Ascending aorta (tissue), 2 donors: ENCODE measurements around the gene ELOVL2. TPM values are rescaled to one million over a fixed set of nuclear protein-coding genes. Genes with fewer than 3 reads are reported as not detected.

ENCODE experiments used
- DNase-seq, 2 donors: peaks; one replicate each; pipeline ENCODE4 v3.0.0-alpha.2; 2019; ENCODE audit warnings: low spot score in 2 of 2
- H3K27ac ChIP-seq, 2 donors: fragments of 200-600 bp; sonication (generic); one replicate each; pipeline ENCODE4 v1.5.1; 2016 to 2017; ENCODE audit warnings: mild to moderate bottlenecking in 1 of 2
- H3K27me3 ChIP-seq: fragments of 200-600 bp; sonication (generic); one replicate; pipeline ENCODE4 v1.5.1; 2017
- H3K36me3 ChIP-seq, 2 donors: fragments of 200-600 bp; sonication (generic); one replicate each; pipeline ENCODE4 v1.5.1; 2016
- H3K4me1 ChIP-seq, 2 donors: fragments of 200-600 bp; sonication (generic); one replicate each; pipeline ENCODE4 v1.5.1; 2016 to 2017; ENCODE audit warnings: mild to moderate bottlenecking in 1 of 2
- H3K4me3 ChIP-seq, 2 donors: fragments of 200-600 bp; sonication (generic); one replicate each; pipeline ENCODE4 v1.5.1; 2016 to 2017; ENCODE audit warnings: mild to moderate bottlenecking in 1 of 2
- H3K9me3 ChIP-seq, 2 donors: fragments of 200-600 bp; sonication (generic); one replicate each; pipeline ENCODE4 v1.5.1; 2016
- intact Hi-C: fragments of 100-400 bp; cut with DNase I; formaldehyde crosslinking; loops from one replicate; pipeline ENCODE4 v1.15.1; 2023
- total RNA-seq: library from RNA; depleted of rRNA; stranded (reverse); fragments of >200 nt; gene quantifications from one replicate; pipeline ENCODE4 v1.1.0, GENCODE V29; 2016
- TF ChIP-seq, protein P1 (sequence below), 3 experiments: fragments of 200-600 bp in 2 of 3; fragments of 450-650 bp in 1 of 3; sonication (generic) in 2 of 3; IDR thresholded peaks; one replicate each; pipeline ENCODE4 v1.5.1; 2016 to 2019; ENCODE audit warnings: antibody characterized with exemption in 3 of 3, mild to moderate bottlenecking in 1 of 3, moderate library complexity in 1 of 3

Gene ELOVL2
- total RNA-seq, 1 donor from 2014 or later = 0.11 TPM

DNA sequence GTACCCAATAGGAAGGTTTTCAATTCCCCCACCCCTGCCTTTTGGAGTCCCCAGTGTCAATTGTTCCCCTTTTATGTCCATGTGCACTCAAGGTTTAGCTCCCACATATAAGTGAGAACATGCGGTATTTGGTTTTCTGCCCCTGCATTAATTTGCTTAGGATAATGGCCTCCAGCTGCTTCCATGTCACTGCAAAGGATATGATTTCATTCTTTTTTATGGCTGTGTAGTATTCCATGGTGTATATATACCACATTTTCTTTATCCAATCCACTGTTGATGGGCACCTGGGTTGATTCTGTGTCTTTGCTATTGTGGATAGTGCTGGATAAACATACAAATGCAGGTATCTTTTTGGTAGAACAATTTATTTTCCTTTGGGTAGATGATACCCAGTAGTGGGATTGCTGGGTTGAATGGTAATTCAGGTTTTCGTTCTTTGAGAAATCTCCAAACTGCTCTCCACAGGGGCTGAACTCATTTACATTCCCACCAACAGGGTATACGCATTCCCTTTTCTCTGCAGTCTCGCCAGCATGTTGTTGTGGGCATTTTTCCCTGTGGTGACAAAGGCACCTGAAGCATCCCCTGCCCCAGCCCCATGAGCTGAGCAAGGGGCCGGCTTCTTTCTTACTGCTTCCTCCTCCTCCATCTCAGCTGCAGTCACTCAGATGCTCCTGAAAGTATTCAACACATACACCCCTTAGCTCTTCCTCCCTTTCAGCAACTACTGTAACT is 66.7 kb downstream of the ELOVL2 start:
- Histone ChIP-seq H3K27ac (no peak overlapping the region), H3K36me3 (no peaks in the 10 kb centered on the region), H3K9me3 (no peaks in the 10 kb centered on the region), H3K4me3 (no peak overlapping the region), H3K4me1 (no peaks in the 10 kb centered on the region), H3K27me3 (no peaks in the 10 kb centered on the region)
- no peak for DNase-seq
- TF ChIP-seq, protein P1, sequence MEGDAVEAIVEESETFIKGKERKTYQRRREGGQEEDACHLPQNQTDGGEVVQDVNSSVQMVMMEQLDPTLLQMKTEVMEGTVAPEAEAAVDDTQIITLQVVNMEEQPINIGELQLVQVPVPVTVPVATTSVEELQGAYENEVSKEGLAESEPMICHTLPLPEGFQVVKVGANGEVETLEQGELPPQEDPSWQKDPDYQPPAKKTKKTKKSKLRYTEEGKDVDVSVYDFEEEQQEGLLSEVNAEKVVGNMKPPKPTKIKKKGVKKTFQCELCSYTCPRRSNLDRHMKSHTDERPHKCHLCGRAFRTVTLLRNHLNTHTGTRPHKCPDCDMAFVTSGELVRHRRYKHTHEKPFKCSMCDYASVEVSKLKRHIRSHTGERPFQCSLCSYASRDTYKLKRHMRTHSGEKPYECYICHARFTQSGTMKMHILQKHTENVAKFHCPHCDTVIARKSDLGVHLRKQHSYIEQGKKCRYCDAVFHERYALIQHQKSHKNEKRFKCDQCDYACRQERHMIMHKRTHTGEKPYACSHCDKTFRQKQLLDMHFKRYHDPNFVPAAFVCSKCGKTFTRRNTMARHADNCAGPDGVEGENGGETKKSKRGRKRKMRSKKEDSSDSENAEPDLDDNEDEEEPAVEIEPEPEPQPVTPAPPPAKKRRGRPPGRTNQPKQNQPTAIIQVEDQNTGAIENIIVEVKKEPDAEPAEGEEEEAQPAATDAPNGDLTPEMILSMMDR (IDR thresholded peaks at IDR 0.05) = no peak
- intact Hi-C loops = no loop called here

DNA sequence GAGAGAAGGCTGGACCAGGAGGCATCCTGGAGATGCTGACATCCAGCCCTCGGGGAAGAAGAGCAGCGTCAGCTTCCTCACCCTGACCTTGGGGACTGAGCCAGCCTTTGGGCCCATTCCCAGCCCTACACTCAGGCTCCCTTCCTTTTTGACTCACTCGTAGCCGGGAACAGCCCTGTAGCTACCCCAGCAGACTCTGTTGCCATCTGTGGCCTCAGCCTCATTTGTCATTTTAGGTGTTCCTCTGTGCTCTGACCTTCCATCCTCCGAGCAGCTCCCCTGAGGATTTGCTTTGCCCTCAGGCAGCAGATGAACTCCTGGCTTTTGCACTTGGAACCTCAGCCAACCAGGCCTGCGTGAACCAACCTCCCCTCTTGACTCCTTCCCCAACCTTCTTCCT is 67.5 kb downstream of the ELOVL2 start:
- intact Hi-C loops = no loop called here
- no peak for DNase-seq
- Histone ChIP-seq H3K4me1 (no peaks in the 10 kb centered on the region), H3K9me3 (no peaks in the 10 kb centered on the region), H3K36me3 (no peaks in the 10 kb centered on the region), H3K4me3 (no peak overlapping the region), H3K27me3 (no peaks in the 10 kb centered on the region), H3K27ac (no peak overlapping the region)
- TF ChIP-seq, protein P1 (IDR thresholded peaks at IDR 0.05) = no peak

DNA sequence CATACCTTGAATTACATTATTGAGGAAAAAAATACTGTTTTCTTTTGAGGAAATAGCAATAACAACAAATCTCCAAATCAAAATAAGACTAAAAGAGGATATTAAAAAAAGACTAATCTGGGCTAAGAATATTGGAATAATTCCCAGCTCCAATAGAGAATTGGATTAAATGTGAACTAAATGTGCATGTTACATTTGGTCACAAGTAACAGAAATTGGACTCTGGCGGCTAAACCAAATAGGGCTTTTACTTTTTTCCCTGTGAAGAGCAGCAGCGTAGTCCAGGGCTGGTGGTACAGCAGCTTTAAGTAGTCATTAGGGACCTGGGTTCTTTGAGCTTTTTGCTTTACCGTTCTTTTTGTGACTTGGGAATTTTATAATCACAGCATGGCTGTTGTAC is 71.9 kb downstream of the ELOVL2 start:
- intact Hi-C loops = no loop called here
- no peaks in the 10 kb centered on the region for H3K27me3 ChIP-seq

DNA sequence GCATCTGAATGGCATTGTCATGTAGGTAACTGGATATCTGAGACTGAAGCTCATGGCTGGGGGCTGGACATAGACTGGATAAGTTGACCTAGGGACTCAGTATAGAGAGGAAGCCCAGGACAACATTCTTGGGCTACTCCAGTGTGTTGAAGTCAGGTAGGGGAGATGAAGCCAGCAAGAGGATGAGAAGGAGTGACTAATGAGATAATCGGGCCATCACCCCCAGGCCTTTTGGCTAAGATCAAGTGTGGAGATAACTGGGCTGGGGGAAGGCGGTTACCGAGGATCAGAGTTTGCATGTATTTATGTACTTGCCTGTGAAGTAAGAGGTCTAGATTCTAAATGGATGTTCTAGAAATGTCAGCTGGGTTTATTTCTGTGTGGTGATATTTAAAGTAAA is 73.4 kb downstream of the ELOVL2 start:
- no peaks in the 10 kb centered on the region for H3K36me3 ChIP-seq
- intact Hi-C loops = no loop called here
- DNase-seq = no peak
- no peak overlapping the region for H3K4me3 ChIP-seq
- TF ChIP-seq, protein P1 (IDR thresholded peaks at IDR 0.05) = no peak
- H3K9me3 ChIP-seq = peaks cover 0 to 8% of the 10 kb centered on the region in 2 donors
- H3K27ac ChIP-seq = no peak overlapping the region
- H3K27me3 ChIP-seq = no peaks in the 10 kb centered on the region
- H3K4me1 ChIP-seq = no peaks in the 10 kb centered on the region

More for the DNA sequence above, 71.9 kb downstream of the ELOVL2 start:
- Histone ChIP-seq H3K9me3 (no peaks in the 10 kb centered on the region), H3K36me3 (no peaks in the 10 kb centered on the region), H3K4me3 (no peak overlapping the region), H3K27ac (no peak overlapping the region), H3K4me1 (no peaks in the 10 kb centered on the region)
- DNase-seq = no peak
- TF ChIP-seq, protein P1 (IDR thresholded peaks at IDR 0.05) = no peak

DNA sequence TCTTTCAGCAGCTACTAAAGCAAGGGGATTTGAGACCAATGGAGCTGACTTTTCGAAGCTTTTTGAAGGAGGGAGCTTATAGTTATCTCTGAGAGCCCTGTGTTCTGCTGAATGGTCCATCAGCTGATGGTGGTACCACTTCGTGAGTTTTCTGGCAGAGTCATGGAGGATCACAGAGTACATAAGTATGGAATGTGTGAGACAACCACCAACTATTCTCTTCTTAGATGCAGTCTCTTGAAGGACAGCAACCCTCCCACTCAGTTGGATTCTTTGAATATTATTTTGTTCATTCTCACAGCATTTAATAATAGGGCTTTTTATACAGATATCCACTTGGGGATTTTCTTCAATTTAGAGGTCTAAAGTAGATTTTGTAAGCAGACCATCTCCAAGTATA is 75.3 kb downstream of the ELOVL2 start:
- Histone ChIP-seq H3K27ac (no peak overlapping the region), H3K9me3 (peaks cover 0 to 10% of the 10 kb centered on the region in 2 donors), H3K27me3 (no peaks in the 10 kb centered on the region), H3K4me1 (no peaks in the 10 kb centered on the region), H3K4me3 (no peak overlapping the region), H3K36me3 (no peaks in the 10 kb centered on the region)
- intact Hi-C loops = no loop called here
- TF ChIP-seq, protein P1 (IDR thresholded peaks at IDR 0.05) = no peak
- no peak for DNase-seq
